NCI-H2029 (cell line): ENCODE data around the gene VDR.

ENCODE experiments used
- DNase-seq: peaks from one replicate; lab custom pipeline; 2025; lab: John Stamatoyannopoulos, UW

The VDR gene

DNA sequence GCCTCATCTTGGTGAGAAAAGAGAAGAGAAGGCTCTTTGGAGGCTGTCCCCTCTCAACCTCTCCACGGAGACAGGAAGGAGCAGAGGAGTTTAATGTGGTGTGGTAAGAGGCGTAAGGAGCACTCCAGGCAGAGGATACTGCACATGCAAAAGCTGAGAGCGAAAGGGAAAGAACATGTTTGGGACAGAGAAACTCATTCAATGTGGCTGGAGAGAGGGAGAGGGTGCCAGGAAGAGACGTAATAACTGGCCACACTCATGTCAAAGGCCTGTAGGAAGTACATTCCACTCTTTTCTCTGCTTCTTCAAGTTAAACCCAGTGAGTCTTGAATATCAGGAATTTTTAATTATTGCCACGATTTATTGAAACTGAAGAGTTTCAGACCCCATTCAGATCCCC is 12.0 kb downstream of the VDR start:
- DNase-seq, result no peak

DNA sequence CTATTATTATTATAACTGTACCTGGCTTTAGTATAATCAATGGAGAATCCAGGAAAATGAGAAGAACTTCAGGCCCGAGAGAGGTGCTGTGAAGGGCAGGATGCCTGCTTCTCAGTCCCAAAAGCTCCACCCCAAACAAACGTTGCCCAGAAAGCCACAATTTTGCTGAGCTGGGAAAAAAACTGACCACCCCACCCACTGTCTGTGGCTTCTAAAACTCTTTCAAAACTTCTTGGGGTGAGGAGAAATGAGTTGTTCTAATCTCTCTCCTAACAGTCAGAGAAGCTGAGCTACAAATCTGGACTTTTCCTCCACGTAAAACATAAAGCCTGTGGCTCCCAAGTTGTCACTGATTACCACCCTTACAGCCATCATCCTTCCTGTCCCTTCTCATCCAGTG is 13.4 kb downstream of the VDR start:
- no peak for DNase-seq

DNA sequence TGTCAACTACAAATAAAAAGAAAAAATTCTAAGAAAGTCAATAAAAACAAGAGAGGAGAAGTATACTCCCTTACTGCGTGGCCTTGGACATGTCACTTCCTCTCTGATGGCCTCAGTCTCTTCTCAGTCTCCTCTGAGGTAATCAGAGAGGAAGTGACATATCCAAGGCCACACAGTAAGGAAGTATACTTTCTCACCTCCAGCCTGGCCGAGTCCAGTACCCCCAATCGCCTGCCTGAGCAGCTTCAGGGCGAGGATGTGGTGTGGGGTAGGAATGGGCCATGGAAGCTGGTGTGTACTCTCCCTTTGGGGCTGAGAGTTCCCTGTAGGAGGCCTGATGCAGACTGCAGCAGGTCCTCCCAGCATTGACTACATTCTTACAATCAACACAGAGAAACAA is 15.8 kb downstream of the VDR start:
- DNase-seq, result no peak

DNA sequence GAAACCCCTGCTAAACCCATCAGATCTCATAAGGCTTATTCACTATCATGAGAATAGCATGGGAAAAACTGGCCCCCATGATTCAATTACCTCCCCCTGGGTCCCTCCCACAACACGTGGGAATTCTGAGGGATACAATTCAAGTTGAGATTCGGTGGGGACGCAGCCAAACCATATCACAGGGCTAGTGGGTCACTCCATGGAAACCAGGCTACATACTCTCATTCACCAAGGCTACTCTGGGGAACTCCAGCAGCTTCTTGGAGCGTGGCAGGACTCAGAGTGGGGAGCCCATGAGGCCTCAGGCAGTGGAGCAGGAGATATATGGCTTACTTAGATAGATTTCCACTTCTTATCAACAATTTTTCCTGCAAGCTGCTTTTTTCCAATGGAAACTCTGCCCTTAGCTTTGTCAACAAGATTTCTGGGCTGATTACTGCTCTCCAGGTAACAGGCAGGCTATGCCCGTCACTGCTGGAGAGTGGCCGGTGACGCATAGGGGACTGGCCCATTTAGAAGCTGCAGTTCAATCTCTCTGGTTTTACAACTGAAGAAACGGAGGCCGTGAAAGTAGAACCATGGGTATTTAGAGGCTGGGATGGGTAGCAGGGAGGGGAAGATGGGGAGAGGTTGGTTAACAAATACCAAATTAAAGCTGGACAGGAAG is 16.5 kb downstream of the VDR start:
- no peak for DNase-seq

DNA sequence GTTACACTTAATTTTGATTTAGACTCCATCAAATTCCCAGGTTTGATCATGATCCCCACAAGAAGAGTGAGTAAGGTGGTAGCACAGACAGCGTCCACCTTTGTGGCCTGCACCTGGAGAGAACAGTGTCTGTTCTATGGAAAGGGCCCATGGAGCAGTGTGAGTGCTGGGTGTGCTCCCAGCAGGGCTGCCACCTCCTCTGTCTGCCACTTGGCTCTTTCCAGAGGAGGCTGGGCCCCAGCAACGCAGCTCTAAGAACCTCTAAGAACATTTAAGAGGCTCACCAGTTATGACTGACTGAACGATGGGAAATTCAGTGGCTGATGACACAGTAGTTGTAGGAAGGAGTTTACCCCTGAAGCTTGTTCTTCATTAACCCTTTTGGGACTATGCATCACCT is 17.3 kb downstream of the VDR start:
- no peak for DNase-seq

DNA sequence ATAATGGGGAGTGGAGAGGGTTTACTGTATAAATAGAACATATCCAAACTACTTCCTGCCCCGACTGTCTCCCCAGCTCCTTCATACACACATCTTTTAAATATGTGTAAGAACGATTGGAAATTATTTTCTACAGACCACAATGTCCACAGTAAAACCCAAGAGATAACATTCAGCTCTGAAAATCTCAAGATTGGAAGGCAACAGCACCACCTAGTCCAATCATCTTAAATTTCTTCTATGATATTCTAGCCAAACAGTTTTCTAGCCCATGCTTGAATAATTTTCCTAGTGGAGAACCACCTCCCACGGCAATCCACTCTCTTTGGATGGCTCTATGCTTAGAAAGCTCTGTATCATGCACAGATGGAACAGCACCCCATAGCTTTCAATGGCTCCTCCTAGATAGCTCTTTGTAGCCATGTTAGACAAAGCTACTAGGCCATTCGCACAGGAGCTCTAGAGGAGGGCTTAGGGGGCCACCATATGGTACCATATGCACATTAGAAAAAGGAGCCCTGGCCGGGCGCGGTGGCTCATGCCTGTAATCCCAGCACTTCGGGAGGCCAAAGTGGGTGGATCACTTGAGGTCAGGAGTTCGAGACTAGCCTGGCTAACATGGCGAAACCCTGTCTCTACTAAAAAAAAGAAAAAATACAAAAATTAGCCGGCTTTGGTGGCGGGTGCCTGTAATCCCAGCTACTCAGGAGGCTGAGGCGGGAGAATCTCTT is 18.1 kb downstream of the VDR start:
- DNase-seq, result no peak

DNA sequence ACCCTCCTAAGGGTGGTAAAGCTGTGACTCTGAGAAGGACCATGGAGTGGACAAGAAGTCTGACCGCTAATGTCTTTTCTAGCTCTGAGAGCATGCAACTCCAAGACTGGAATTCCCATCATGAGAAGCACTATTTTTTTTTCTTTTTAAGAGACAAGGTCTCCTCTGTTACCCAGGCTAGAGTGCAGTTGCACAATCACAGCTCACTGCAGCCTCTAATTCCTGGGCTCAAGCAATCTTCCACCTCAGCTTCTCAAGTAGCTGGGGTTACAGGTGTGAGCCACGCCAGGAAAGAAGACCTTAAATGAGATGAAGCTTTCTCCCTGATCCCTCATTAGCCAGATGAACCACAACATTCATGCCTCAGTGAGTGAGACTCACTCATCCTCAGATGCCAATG is 19.2 kb downstream of the VDR start:
- no peak for DNase-seq

DNA sequence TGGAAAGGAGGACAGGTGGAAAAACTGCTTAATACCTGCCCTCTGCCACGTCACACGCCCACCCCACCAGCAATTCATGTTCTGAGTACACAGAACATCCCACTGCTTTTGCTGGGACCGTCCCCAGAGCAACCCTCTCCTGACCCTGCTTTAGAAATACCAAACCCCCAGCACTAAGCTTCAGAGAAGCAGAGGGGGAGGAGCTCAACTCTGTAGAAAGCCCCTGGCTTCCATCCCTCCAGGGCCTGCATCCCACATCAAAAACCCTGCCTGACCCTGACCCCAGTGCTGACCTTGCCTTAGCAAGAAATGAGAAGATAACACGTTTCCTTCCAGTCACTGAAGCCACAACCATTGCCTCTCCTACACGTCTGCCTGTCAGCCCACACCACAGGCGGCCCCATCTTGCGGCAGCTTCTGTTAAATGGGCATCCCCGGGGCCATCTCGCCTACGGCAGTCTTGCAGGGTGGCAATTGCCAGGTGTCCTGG is 19.7 kb downstream of the VDR start:
- DNase-seq, result no peak

DNA sequence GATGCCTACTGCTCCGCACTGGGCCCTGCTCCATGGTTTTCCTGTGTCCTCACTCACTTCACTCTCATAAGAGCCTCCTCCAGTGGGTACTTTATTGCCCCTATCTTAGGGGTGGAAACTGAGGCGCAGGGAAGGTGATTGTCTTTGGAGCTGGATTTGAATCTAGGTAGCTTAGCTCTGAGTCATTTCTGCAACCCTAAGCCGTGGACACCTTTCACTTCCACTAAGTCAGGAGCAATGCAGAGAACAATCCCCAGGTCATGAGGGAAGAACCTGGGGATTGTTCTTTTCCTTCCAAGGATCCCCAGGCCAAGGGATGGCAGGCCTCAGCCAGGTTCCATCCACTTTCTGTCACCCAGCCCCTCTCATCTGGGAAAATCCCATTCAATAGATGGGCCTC is 20.3 kb downstream of the VDR start:
- no peak for DNase-seq

DNA sequence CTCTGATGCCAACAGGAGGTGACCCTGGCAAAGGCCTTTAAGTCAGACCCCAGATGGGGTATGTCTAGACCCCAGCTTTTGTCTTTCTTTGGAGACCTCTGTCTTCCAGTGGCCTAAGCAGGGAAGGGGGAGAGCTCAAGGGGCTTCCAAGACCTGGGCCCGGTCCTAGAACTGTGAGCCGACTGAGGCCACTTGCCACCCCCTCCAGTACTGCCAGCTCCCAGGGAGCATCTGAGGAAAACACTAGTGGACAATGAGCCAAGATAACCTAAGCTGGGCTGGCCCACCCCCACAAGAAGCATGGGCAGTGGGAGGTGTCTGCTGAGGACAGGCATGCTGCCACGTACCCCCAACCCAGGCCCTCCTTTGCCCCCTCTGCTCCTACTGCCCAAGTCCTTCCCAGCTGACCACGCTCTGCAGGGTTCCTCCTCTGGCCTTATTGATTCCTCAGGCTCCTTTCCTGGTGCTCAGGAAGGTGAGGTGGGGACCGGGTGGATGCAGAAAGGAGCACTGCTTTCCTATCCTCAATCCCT is 21.1 kb downstream of the VDR start:
- DNase-seq, result no peak

DNA sequence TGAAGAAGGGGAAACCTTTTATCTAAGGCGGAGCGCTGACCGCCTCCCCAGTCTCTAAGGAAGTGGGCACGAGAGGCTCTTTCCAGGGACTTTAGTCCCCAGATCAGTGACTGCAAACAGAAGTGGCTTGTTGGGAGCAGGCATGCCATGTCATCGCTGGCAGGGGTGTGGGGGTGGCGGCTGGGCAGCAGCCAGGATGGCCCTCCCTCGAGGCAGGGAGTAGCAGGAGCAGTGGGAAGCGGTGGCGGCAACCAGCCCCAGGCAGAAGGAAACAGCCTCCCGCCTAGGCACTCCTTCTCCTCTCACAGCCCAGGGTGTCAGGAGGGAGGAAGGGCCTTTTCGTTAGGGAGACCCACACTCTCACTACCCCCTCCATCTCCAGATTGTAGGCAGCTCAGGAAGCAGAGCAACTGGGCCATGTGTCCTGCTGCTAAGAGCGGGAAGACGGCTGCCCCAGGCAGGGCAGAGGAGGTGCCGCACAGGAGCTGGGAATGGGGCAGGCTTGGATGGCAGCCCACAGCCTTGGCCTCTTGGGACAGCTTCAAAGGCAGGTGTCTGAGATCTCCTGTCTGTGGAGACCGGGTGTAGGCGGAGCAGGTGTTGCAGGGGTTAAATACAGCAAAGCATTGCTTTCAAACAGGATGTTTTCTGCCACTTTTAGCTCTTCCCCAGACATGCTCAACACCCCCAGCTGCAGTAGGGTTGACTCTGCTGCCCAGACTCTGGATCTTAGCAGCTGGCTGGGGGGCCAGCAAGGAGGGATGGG is 21.8 kb downstream of the VDR start:
- DNase-seq, result peak; percentile 10

DNA sequence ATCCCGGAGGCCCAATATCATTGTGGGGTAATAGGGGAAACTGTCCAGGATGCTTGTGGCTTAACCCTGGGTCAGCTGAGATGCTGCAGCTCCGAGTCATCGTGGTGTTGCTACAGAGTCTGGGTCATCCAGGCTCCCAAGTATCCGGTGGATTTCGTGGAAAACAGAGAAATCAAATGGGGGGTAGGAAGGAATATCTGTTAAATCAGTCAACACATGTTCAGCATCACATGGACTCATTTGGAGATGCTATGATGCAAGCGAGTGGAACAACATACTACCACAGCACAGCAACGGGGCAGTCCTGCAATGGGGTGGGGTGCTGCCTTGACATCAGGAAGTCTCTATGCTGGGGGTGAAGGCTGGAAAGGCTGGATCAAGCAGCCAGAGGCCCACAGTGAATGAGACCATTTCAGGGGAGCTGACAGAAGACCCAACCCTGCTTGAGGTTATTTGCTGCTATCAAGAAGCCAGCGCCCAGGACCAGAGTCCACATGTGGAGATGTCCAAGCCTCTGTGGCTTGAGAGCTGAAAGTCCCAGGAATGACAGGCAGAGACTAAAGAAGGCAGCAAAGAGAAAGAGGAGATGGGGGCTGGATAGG is 22.9 kb downstream of the VDR start:
- DNase-seq, result no peak

DNA sequence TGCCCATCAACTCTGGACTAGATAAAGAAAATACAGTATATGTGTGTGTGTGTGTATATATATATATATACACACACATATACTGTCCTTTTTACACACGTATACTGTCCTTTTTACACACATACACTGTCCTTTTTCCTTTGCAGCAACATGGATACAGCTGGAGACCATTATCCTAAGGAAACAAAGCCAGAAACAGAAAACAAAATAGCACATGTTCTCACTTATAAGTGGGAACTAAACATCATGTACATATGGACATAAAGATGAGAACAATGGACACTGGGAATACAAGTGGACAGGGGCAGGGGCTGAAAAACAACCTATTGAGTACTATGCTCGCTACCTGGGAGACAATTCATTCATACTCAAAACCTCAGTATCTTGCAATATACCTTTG is 23.7 kb downstream of the VDR start:
- no peak for DNase-seq

DNA sequence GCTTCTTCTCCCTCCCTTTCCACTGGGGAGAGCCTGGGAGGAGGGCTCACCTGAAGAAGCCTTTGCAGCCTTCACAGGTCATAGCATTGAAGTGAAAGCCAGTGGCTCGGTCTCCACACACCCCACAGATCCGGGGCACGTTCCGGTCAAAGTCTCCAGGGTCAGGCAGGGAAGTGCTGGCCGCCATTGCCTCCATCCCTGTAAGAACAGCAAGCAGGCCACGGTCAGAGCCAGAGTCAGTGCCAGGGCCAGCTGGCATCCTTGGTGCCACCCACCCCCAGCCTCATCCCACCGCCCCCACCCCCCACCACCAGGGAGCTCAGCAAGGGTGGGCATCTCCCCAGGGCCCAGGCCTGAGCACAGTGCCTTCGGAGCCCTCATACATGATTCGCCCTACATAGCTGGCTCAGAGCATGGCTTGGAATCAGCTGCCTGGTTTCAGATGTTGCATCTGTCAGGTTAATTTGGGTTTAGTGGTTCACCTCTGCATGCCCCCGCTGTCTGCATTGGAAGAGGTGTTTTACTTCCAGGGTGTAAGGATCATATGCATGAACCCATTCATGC is 25.8 kb downstream of the VDR start:
- DNase-seq, result no peak

DNA sequence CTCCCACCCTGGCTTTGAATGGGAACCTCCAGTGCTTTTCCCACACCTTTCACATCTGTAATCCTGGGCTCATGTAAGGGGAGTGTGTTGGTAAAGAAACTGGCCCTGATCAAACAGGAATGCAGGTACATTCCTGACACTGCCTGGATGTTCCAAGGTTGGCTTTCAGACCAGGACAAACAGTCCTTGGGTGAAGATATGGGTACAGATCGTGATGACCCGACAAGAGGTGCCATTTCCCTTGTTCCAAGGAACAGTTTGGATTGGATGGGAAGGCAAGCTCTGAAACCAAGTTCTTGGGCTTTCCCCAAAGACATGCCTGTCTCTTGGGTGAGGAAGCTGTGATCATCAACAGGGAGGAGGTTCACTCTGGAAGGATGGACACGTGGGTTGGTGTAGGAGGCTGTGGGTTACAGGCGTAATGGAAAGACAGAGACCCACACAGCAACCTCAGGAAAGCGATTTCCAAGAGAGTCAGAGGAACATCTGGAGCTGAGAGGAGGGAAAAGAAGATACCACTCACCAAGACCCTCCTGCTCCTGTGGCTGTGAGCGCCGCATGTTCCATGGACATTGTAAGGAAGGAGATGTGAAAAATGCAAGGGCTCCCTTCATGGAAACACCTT is 26.4 kb downstream of the VDR start:
- DNase-seq, result no peak

DNA sequence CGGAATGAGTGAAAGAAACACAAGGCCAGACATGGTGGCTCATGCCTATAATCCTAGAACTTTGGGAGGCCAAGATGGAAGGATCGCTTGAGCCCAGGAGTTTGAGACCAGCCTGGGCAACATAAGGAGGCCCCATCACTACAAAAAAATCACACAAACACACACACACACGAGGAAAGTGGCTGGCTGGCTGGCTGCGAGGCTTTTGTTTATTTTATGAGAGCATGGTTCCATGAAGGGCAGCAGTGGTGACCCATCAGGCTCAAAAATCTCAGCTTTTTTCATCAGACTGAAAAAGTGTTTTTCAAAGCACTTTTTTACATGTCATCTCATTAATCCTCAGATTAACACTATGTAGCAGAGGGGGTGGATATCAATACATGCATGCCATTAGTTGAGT is 27.7 kb downstream of the VDR start:
- no peak for DNase-seq

DNA sequence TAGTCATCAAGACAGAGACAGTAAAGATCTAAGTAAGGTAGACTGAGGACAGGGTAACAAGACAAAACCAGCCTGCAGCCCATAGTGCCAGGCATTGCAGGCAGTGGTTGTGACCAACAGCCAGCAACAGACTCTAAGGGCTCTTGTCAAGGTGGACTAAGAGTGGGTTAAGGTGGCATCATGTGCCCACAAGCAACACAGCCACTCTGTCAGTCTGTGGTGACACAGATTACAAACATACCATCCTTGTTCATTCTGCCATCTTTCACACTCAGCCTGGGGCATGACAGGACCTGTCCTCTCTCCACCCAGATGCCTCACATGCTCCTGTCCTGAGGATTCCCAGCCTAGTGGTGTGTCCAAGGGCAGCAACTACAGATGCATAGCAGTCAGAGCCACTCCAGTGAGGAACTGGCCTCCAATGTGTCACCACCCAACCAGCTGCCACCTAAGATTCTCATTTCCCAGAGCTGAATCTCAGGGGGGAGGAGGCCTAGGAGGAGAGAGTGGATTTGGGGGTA is 28.3 kb downstream of the VDR start:
- DNase-seq, result no peak

DNA sequence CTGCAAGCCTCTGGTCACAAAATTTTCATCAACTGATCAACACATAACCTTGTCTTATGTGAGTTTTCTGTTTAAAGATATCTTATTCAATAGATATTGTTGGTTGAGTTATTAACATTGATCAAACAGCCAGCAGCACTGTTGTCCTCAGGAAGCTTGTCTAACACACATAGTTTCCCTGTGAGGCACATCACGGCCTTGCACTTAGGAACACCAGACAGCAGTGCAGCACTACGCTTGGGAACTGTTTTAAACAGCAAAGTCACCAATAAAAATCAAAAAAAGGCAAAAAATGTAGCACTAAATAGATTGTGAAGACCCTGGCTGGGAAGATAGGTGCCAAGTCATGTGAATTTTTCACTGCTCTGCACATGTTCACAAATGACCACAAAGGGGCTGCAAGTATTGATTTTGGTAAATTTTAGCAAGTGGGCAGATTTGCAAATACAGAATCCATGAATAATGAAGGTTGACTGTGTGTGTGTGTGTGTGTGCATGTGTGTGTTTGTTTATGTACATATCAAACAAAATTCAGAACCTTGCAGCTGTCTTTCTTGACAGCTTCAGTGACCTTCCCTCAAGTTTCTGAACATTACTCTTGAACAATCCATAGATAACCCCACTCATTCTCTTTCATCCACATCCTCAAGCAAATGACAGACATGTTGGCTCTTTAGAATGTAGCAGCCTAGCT is 28.9 kb downstream of the VDR start:
- DNase-seq, result no peak

DNA sequence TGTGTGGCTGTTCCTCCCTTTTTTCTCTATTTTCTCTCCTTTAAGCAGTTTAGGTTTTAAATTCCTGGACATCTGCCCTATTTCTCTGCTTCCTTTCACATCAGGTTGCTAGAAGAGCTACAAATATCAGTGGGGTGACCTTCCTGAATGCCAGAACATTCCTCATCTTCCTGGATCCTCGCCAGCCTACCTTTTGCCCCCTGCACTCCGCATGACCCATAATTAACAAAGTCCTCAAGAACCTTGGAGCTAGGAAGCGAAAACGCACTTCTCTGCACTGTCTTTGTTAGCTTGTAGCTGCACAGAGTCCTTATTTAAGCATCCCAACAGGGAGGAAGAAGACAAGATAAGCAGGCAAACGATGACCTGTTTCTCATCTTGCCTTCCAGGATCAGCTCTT is 30.5 kb downstream of the VDR start:
- no peak for DNase-seq

DNA sequence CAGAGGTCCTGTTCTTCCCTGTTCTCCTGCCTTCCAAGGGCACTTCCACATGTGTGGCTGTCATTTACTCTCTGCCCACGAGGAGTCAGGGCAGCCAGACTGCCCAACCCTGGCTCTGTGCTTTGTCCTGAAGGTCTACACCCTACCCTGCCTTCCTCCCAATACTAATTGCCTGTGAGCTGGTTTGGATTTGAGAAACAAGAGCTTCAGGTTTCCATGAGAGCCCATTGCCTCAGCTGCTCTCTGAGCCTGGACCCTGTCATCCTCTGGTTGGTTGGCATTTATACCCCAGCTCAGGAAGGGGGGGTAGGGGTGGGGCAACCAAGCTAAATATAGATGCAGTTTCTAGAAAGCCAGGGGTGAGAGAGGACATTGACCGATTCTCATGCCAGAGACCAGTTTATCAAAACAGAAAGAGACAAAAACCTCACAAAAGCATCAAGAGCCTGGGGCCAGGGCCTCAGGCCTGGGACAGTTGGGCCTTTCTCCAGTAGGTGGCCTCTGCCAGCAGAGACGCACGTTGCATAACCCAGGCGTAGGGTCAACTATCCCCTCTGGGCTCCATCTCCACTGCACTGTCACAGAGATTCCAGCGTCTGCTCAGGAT is 34.5 kb downstream of the VDR start:
- DNase-seq, result no peak
